GM23248 (cell line): ENCODE measurements around the gene HIVEP3. TPM values are rescaled to one million over a fixed set of nuclear protein-coding genes. Genes with fewer than 3 reads are reported as not detected.

Experiments used
- DNase-seq: peaks from one replicate; pipeline ENCODE4 v3.0.0-alpha.2; 2015
- H2AFZ ChIP-seq: fragments of 200-600 bp; sonication (generic); 2 replicates; pipeline ENCODE4 v1.6.1; 2016; ENCODE audit warnings: antibody characterized with exemption
- H3F3A ChIP-seq: fragments of 200-600 bp; sonication (generic); 2 replicates; pipeline ENCODE4 v1.6.1; 2016; ENCODE audit warnings: mild to moderate bottlenecking, antibody characterized with exemption, mixed run types; ENCODE audit not compliant: insufficient read depth
- H3K27ac ChIP-seq: fragments of 200-600 bp; sonication (generic); 2 replicates; pipeline ENCODE4 v1.5.1; 2016; ENCODE audit warnings: mild to moderate bottlenecking
- H3K27me3 ChIP-seq: fragments of 200-600 bp; sonication (generic); replicated peaks from 2 replicates; pipeline ENCODE4 v1.6.1; 2016; ENCODE audit warnings: mild to moderate bottlenecking; ENCODE audit not compliant: insufficient read depth
- H3K36me3 ChIP-seq: fragments of 200-600 bp; sonication (generic); 2 replicates; pipeline ENCODE4 v1.6.1; 2016; ENCODE audit warnings: low read depth, mild to moderate bottlenecking
- H3K4me1 ChIP-seq: fragments of 200-600 bp; sonication (generic); 2 replicates; pipeline ENCODE4 v1.6.1; 2016; ENCODE audit warnings: mild to moderate bottlenecking; ENCODE audit not compliant: insufficient read depth
- H3K4me2 ChIP-seq: fragments of 200-600 bp; sonication (generic); one replicate; pipeline ENCODE4 v1.6.1; 2016; ENCODE audit warnings: mild to moderate bottlenecking; ENCODE audit not compliant: unreplicated experiment
- H3K4me3 ChIP-seq: fragments of 200-600 bp; sonication (generic); 2 replicates; pipeline ENCODE4 v1.5.1; 2016; ENCODE audit warnings: mild to moderate bottlenecking
- H3K79me2 ChIP-seq: fragments of 200-600 bp; sonication (generic); 2 replicates; pipeline ENCODE4 v1.6.1; 2016; ENCODE audit warnings: mild to moderate bottlenecking; ENCODE audit not compliant: insufficient read depth
- H3K9ac ChIP-seq: fragments of 200-600 bp; sonication (generic); 2 replicates; pipeline ENCODE4 v1.6.1; 2016; ENCODE audit warnings: mild to moderate bottlenecking
- H3K9me2 ChIP-seq: fragments of 200-600 bp; sonication (generic); 2 replicates; pipeline ENCODE4 v1.6.1; 2016; ENCODE audit warnings: mixed run types, mild to moderate bottlenecking, moderate library complexity; ENCODE audit not compliant: insufficient read depth
- H3K9me3 ChIP-seq: fragments of 200-600 bp; sonication (generic); one replicate; pipeline ENCODE4 v1.6.1; 2017; ENCODE audit warnings: low read depth
- H4K20me1 ChIP-seq: fragments of 200-600 bp; sonication (generic); 2 replicates; pipeline ENCODE4 v1.6.0; 2016; ENCODE audit not compliant: insufficient read depth
- EZH2 ChIP-seq: fragments of 200-600 bp; sonication (generic); IDR thresholded peaks from 2 replicates; pipeline ENCODE4 v1.6.1; 2018; ENCODE audit warnings: antibody characterized with exemption, mild to moderate bottlenecking; ENCODE audit not compliant: insufficient read depth, poor library complexity, severe bottlenecking
- EZH2phosphoT487 ChIP-seq: fragments of 200-600 bp; sonication (generic); IDR thresholded peaks from 2 replicates; pipeline ENCODE4 v1.6.1; 2018; ENCODE audit warnings: antibody characterized with exemption, moderate library complexity, mild to moderate bottlenecking, low read depth; ENCODE audit not compliant: insufficient read depth
- WGBS, 2 experiments: methylation state at CpG; one replicate each; pipeline ENCODE4 v1.1.6; 2015 to 2017; ENCODE audit warnings: low lambda C conversion rate in 2 of 2, low coverage in 1 of 2; ENCODE audit errors: missing lambda C conversion rate in 2 of 2; 5-methylcytosine and 5-hydroxymethylcytosine counted together
- in situ Hi-C: fragments of 300-500 bp; cut with MboI; formaldehyde crosslinking; loops from 2 replicates; pipeline ENCODE4 v1.15.0; 2020
- polyA plus RNA-seq: library from polyadenylated mRNA; unstranded; fragments of >200 nt; fragmentation: Nextera tagmentation; extraction: Ambion mirVana; gene quantifications from 2 replicates; pipeline ENCODE4 v1.2.1, GENCODE V29; 2016
- total RNA-seq: library from RNA; depleted of rRNA; stranded (reverse); fragments of >200 nt; shearing (Covaris generic); gene quantifications from 2 replicates; pipeline ENCODE4 v1.2.3, GENCODE V29; 2014

HIVEP3 gene
- total and polyA plus RNA-seq, 2 experiments from 2014 or later, result 1.7 to 7.2 TPM

DNA sequence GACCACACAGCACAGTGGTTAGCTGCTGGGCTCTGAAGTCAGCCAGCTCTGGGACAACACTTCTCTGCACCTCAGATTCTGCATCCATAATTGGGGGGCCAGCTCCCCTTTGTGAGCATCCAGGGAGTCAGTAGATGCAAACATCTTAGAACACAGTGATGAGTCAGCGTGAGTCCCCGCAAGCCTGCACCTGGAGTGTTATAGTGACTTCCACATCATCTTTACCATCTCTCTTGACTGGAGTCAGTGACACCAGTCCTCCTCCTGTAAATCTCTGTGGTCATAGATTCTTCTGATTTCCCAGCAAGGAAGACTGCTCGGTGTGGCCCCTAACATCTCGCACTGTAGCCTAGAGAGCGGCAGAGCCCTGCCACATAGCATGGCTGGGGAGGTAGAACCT is 420.3 kb downstream of the HIVEP3 start:
- Histone ChIP-seq H4K20me1 (no peaks in the 10 kb centered on the region), H3K27ac (no peak overlapping the region), H3F3A (no peaks in the 10 kb centered on the region), H3K4me3 (no peak overlapping the region), H3K36me3 (no peaks in the 10 kb centered on the region), H3K9me2 (no peaks in the 10 kb centered on the region), H3K79me2 (no peaks in the 10 kb centered on the region), H3K9me3 (no peaks in the 10 kb centered on the region), H3K9ac (no peak overlapping the region), H3K4me1 (peaks cover 19% of the 10 kb centered on the region; the same call in 1 of the 2 replicates), H2AFZ (no peak overlapping the region), H3K4me2 (no peak overlapping the region), H3K27me3 (no peaks in the 10 kb centered on the region)
- TF ChIP-seq EZH2, result no peak
- no peak for TF ChIP-seq EZH2phosphoT487
- in situ Hi-C loops, result no loop called here
- WGBS, 2 experiments, result 92 to 97% methylated on average over 5 of the region's 5 CpGs
- DNase-seq, result peak; percentile 38

DNA sequence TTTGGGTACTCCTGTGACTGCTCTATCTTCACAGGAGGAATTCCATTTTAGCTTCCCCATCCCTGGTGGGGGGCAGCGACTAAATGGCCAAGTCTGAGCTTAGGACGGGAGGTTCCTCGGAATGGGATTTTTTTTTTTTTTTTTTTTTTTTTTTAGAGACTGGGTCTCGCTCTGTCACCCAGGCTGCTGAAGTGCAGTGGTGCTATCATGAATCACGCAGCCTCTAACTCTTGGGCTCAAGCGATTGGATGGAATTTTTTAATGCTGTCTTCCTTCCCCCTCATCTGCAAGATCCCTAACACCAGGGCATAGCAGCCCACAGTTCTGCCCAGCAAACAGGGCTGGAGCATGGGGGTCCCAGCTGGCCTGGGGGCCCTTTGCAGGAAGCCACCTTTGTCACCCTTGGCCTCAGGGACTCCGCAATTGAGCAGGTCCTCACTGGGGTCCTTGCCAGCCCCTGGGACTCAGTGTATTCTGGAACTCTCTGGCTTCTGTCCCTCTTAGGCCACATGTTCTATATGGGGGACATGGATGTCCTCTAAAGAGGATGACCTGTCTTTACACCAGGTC is 421.2 kb downstream of the HIVEP3 start:
- Histone ChIP-seq H3K36me3 (no peaks in the 10 kb centered on the region), H3K4me1 (peaks cover 23% of the 10 kb centered on the region; the same call in 1 of the 2 replicates), H3K9me2 (no peaks in the 10 kb centered on the region), H3K9me3 (no peaks in the 10 kb centered on the region), H3K4me2 (no peak overlapping the region), H3K79me2 (no peaks in the 10 kb centered on the region), H3K27me3 (no peaks in the 10 kb centered on the region), H3F3A (no peaks in the 10 kb centered on the region), H3K27ac (no peak overlapping the region), H4K20me1 (no peaks in the 10 kb centered on the region), H3K4me3 (no peak overlapping the region), H2AFZ (no peak overlapping the region), H3K9ac (no peak overlapping the region)
- whole genome bisulfite sequencing, 2 experiments, result 93 to 97% methylated on average over 5 to 7 of the region's 7 CpGs
- TF ChIP-seq EZH2, result no peak
- no peak for TF ChIP-seq EZH2phosphoT487
- no peak for DNase-seq
- in situ Hi-C loops, result no loop called here

GRCh38 chr1:41497056-41497440 is 421.7 kb downstream of the HIVEP3 start:
- no peak overlapping the region for H3K27ac ChIP-seq
- no peak overlapping the region for H3K4me2 ChIP-seq
- no peak for TF ChIP-seq EZH2phosphoT487
- TF ChIP-seq EZH2, result no peak
- in situ Hi-C loops, result no loop called here
- H3K27me3 ChIP-seq, result no peaks in the 10 kb centered on the region
- no peak overlapping the region for H3K9ac ChIP-seq
- H3K36me3 ChIP-seq, result no peaks in the 10 kb centered on the region
- H3K9me3 ChIP-seq, result no peaks in the 10 kb centered on the region
- no peaks in the 10 kb centered on the region for H3K9me2 ChIP-seq
- no peak overlapping the region for H3K4me3 ChIP-seq
- H3K4me1 ChIP-seq, result peaks cover 23% of the 10 kb centered on the region; the same call in 1 of the 2 replicates
- no peak for DNase-seq
- no peaks in the 10 kb centered on the region for H3K79me2 ChIP-seq
- H4K20me1 ChIP-seq, result no peaks in the 10 kb centered on the region
- no peak overlapping the region for H2AFZ ChIP-seq
- H3F3A ChIP-seq, result no peaks in the 10 kb centered on the region
- WGBS, 2 experiments, result 92% methylated on average over 13 of the region's 13 CpGs

- 15 to 18% methylated on average over 36 to 57 of the region's 74 CpGs for WGBS, 2 experiments
- Histone ChIP-seq H3K79me2 (no peaks in the 10 kb centered on the region), H3F3A (no peaks in the 10 kb centered on the region), H2AFZ (peak overlapping the region; percentile 73), H3K27me3 (no peaks in the 10 kb centered on the region), H3K4me1 (peaks cover 23% of the 10 kb centered on the region; the same call in 1 of the 2 replicates), H3K9me2 (no peaks in the 10 kb centered on the region), H3K9ac (peak overlapping the region; percentile 80), H3K4me3 (peak overlapping the region; percentile 65), H3K4me2 (peak overlapping the region; percentile 77), H3K9me3 (no peaks in the 10 kb centered on the region), H3K36me3 (no peaks in the 10 kb centered on the region), H3K27ac (no peak overlapping the region), H4K20me1 (no peaks in the 10 kb centered on the region)
- TF ChIP-seq EZH2 (no peak), EZH2phosphoT487 (no peak)
- DNase-seq, result peak; percentile 93
- in situ Hi-C loops, result no loop called here
Measured at GRCh38 chr1:41496080-41497055, 422.4 kb downstream of the HIVEP3 start.
